Activated B cell treated with CpG ODN at 0.5 μM for 24 hours (primary cell): Measurements from ENCODE around the gene PAX5. TPM values are rescaled to one million over a fixed set of nuclear protein-coding genes. Genes with fewer than 3 reads are reported as not detected.
A peak's percentile ranks its signal among the peaks of the same experiment; 100 is the strongest.

Experiments used
- ATAC-seq: fragments of 200-7000 bp; cut with Tn5 transposase; one replicate; pipeline ENCODE4 v1.10.0; 2021; ENCODE audit warnings: low read depth, mild to moderate bottlenecking, moderate library complexity
- CTCF ChIA-PET: fragments of 350-600 bp; sonication (Branson Sonifier 250); formaldehyde crosslinking; loops from one replicate; lab custom pipeline; 2021; ENCODE audit warnings: antibody characterized with exemption; lab: Charles Lee
- POLR2A ChIA-PET: fragments of 350-600 bp; sonication (Branson Sonifier 250); formaldehyde crosslinking; loops from one replicate; lab custom pipeline; 2021; ENCODE audit warnings: antibody characterized with exemption; lab: Charles Lee
- DNase-seq: peaks from one replicate; pipeline ENCODE4 v3.0.0; 2022
- H3K27ac Mint-ChIP-seq: one replicate; pipeline ENCODE4 v1.8.0; 2020; ENCODE audit warnings: mixed read lengths
- H3K27me3 Mint-ChIP-seq: one replicate; pipeline ENCODE4 v1.8.0; 2021; ENCODE audit warnings: mixed read lengths
- H3K36me3 Mint-ChIP-seq: one replicate; pipeline ENCODE4 v1.8.0; 2021; ENCODE audit warnings: low read depth, mixed read lengths
- H3K4me1 Mint-ChIP-seq: one replicate; pipeline ENCODE4 v1.8.0; 2021; ENCODE audit warnings: mixed read lengths
- H3K4me3 Mint-ChIP-seq: one replicate; pipeline ENCODE4 v1.8.0; 2020; ENCODE audit warnings: mild to moderate bottlenecking, mixed read lengths
- H3K9me3 Mint-ChIP-seq: one replicate; pipeline ENCODE4 v1.8.0; 2020; ENCODE audit warnings: mixed read lengths
- intact Hi-C: fragments of 100-400 bp; cut with micrococcal nuclease; formaldehyde crosslinking; loops from one replicate; pipeline ENCODE4 v1.15.1; 2024
- total RNA-seq: library from RNA; stranded (reverse); gene quantifications from 2 replicates; pipeline ENCODE4 v1.2.3, GENCODE V29; 2022
- TF ChIP-seq, protein P1 (sequence below): fragments of 200-600 bp; IDR thresholded peaks from one replicate; pipeline ENCODE4 v1.8.0; 2022; ENCODE audit warnings: antibody characterized with exemption, mild to moderate bottlenecking

PAX5 gene
- total RNA-seq, 1 donor from 2014 or later = 619 TPM

DNA sequence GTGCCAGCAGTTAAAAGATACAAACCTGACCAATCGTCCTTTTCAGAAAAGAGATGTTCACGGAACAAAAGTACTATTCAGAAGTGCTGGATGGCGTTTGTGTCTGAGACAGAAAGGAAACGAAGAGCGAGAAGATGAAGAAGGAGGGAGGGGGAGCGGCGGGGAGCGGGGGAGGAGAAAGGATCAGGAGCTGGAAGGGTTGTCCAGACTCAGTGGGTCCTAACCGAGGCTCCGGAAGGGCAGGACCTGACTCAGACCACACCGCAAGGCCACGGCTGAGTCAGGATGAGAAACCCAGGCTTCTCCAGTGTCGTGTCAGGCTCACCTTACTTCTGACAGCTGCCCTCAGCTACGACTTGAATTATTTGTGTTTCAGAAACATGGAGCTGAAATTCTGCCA, 46.2 kb downstream of the PAX5 start:
- Mint-ChIP-seq H3K4me3 (peak overlapping the region; percentile 71), H3K4me1 (peaks cover 90% of the 10 kb centered on the region), H3K27me3 (no peaks in the 10 kb centered on the region), H3K36me3 (peaks cover 79% of the 10 kb centered on the region), H3K27ac (peak overlapping the region; percentile 82), H3K9me3 (peaks cover 4% of the 10 kb centered on the region)
- ATAC-seq (no peak), DNase-seq (no peak)
- TF ChIP-seq, protein P1, sequence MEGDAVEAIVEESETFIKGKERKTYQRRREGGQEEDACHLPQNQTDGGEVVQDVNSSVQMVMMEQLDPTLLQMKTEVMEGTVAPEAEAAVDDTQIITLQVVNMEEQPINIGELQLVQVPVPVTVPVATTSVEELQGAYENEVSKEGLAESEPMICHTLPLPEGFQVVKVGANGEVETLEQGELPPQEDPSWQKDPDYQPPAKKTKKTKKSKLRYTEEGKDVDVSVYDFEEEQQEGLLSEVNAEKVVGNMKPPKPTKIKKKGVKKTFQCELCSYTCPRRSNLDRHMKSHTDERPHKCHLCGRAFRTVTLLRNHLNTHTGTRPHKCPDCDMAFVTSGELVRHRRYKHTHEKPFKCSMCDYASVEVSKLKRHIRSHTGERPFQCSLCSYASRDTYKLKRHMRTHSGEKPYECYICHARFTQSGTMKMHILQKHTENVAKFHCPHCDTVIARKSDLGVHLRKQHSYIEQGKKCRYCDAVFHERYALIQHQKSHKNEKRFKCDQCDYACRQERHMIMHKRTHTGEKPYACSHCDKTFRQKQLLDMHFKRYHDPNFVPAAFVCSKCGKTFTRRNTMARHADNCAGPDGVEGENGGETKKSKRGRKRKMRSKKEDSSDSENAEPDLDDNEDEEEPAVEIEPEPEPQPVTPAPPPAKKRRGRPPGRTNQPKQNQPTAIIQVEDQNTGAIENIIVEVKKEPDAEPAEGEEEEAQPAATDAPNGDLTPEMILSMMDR = no peak
- CTCF ChIA-PET = interaction anchor here (1.6 to 2.1 kb wide), 2 partner anchors 19 to 115 kb away, joined by 4 to 16 read pairs; no protein-coding TSS in a partner anchor
- POLR2A ChIA-PET = interaction anchor here (0.6 to 3.3 kb wide), 14 partner anchors 9 to 342 kb away, joined by 3 to 14 read pairs (median 6); partner anchors contain the start of gene PAX5
- intact Hi-C loops = no loop called here

DNA sequence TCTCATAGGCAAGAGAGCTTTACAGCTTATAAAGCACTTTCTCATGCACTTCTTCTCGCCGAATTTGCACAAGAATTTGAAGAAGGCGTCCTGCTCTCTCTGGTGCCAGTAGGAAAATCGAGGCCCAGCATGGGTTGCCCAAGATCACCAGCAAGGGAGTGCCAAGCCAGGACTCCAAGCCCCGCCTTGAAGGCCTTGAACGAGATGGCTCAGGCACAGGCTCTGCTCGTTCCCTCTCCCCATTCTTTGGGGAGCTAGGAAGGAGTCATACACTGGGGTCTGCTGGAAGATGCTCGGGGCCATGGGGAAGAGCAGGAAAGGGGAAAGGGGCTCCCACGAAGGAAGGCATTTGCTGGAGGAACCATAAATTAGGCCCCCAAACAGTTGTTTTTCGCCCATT, 46.7 kb downstream of the PAX5 start:
- POLR2A ChIA-PET = interaction anchor here (0.6 to 3.3 kb wide), 11 partner anchors 9 to 343 kb away, joined by 3 to 14 read pairs (median 6); partner anchors contain the start of gene PAX5
- intact Hi-C loops = no loop called here
- CTCF ChIA-PET = interaction anchor here (2.1 kb wide), 1 partner anchor 114 kb away, joined by 16 read pairs; no protein-coding TSS in a partner anchor
- Mint-ChIP-seq H3K4me3 (peak overlapping the region; percentile 71), H3K36me3 (peaks cover 79% of the 10 kb centered on the region), H3K4me1 (peaks cover 90% of the 10 kb centered on the region), H3K27me3 (no peaks in the 10 kb centered on the region), H3K27ac (peak overlapping the region; percentile 82), H3K9me3 (peaks cover 4% of the 10 kb centered on the region)
- TF ChIP-seq, protein P1 = no peak
- no peak for DNase-seq
- ATAC-seq = no peak

DNA sequence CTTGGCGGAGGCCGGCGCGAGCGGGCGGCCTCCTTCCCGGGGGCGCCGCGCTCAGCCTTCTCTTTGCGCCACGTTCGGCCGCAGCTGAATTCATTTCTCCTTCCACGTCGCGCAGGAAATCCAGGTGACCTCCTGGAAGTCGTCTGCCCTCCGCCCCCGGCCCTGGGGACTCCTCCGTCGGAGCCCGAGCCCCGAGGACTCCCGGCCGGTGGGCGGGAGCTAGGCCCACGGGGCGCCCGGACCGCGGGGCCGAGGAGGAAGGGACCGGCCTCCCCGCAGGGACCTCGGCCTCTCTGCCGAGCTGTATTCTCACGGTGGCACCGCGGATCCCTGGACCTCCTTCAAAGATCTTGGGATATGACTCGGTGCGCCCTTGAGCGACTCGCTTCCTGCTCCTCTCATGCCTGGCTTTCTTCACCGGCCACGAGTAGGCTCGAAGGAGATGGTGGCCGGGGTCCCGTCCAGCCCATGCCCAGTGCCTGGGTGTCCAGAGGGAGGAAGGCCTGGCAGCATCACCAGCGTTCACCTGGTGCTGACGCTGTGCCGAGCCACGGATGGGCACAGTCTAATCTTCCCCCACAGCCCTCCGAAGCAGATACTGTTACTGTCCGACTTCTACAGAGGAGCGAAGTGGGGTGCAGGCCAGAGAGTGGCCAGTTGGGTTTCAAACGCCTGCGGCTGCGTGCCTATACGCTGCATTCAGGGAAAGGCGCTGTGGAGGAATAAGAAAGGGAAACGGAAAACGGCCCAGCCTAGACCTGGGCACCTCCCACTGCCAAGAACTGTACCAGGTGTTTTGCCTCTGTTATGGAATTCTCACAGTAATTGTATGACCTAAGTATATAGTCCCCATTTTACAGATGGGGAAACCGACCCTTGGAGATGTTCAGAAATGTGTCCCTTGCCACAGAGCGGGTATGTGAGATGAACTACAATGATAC, 47.3 kb downstream of the PAX5 start:
- POLR2A ChIA-PET = interaction anchor here (0.6 to 2.3 kb wide), 9 partner anchors 10 to 343 kb away, joined by 3 to 13 read pairs (median 5); no protein-coding TSS in a partner anchor
- Mint-ChIP-seq H3K36me3 (peaks cover 76% of the 10 kb centered on the region), H3K27me3 (no peaks in the 10 kb centered on the region), H3K4me1 (peaks cover 89% of the 10 kb centered on the region), H3K4me3 (peak overlapping the region; percentile 71), H3K9me3 (peaks cover 2% of the 10 kb centered on the region), H3K27ac (peak overlapping the region; percentile 82)
- intact Hi-C loops = no loop called here
- ATAC-seq (no peak), DNase-seq (no peak)
- TF ChIP-seq, protein P1 = no peak
- CTCF ChIA-PET = interaction anchor here (1.0 kb wide), 1 partner anchor 342 kb away, joined by 3 read pairs; no protein-coding TSS in a partner anchor

DNA sequence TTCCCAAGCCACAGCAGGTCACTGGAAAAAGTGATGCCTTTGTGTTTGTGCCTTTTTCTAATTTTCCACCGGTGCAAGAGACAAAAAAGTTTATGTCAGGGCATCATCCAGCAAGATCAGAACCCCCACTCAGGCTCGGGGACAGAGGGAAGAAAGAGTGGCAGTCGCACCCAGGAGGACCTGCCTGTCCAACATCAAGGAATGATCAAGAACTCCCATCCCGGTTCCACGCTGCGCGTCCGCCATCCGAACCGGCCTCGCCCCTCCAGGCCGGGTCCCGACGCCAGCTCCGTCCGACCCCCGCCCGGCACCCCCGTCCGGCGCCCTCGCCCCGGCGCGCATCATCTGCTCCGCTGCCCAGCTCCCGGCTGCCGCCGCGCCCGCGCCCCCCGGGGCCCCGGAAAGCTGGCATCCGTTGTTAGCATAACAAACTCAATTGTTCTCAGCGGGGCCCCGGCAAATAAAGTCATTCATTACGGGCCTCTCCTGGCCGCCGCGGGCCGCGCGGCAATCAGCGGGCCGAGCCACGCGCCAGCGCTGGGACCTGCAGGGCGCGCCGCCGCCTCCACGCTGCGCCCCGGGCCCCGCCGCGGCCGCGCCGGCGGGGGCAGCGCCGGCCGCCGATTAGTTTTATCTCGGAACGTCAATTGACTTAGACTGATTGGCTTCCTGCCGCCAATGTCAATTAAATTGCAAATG, 48.1 kb downstream of the PAX5 start:
- H3K36me3 Mint-ChIP-seq = peaks cover 74% of the 10 kb centered on the region
- intact Hi-C loops = no loop called here
- H3K27me3 Mint-ChIP-seq = no peaks in the 10 kb centered on the region
- peak overlapping the region; percentile 84 for H3K27ac Mint-ChIP-seq
- H3K9me3 Mint-ChIP-seq = no peaks in the 10 kb centered on the region
- TF ChIP-seq, protein P1 = no peak
- POLR2A ChIA-PET = interaction anchor here (0.6 kb wide), 1 partner anchor 289 kb away, joined by 3 read pairs; no protein-coding TSS in a partner anchor
- peak overlapping the region; percentile 69 for H3K4me3 Mint-ChIP-seq
- H3K4me1 Mint-ChIP-seq = peaks cover 88% of the 10 kb centered on the region
- CTCF ChIA-PET = interaction anchor here (1.0 kb wide), 1 partner anchor 343 kb away, joined by 3 read pairs; no protein-coding TSS in a partner anchor
- no peak for DNase-seq
- ATAC-seq = no peak
